ENCODE measurements around the gene CCL8.

The CCL8 gene

DNA sequence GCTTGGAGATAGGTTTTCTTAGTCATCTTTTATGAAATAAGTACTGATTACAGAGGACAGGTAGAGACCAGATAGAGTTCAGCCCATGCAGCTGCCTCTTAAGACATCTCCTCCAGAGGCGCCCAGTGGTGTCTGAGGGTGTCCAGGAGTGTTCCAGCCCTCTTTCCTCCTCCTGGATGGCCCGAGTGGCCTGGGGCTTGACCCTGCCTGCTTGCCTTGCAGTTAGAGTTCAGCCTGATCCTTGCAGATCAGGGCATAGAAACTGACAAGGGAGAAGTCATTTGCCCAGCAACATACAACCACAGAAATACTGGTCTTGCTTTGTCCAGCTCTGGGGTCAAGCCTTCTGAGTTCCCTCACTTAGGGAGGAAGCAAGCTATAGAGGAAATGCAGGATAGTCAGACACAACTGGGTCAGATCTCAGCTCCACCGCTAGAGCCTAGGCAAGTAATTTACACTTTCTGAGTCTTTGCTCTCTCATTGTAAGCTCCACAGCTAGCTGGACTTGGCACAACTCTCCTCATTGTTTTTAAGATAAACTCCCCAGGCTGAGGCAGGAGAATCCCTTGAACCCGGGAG is 47.4 kb downstream of the CCL8 start:
- Histone ChIP-seq H3K9ac (ENCODE audit: low read length) (peak overlapping the region; percentile 59), H3K4me1 (ENCODE audit: low read length) (peaks cover 98% of the 10 kb centered on the region), H3K9me2 (replicated peaks; ENCODE audit: insufficient read depth, low read length) (no peaks in the 10 kb centered on the region), H3K9me3 (replicated peaks; ENCODE audit: insufficient read depth, low read length) (no peaks in the 10 kb centered on the region), H3K27ac (ENCODE audit: low read length) (peak overlapping the region; percentile 87), H2AFZ (ENCODE audit: low read length) (no peak overlapping the region), H3K36me3 (replicated peaks; ENCODE audit: insufficient read depth, low read length) (no peaks in the 10 kb centered on the region), H3K4me3 (ENCODE audit: low read length) (no peak overlapping the region), H3K79me2 (ENCODE audit: low read length) (no peaks in the 10 kb centered on the region), H4K20me1 (ENCODE audit: insufficient read depth, low read length) (no peaks in the 10 kb centered on the region), H3F3A (ENCODE audit: insufficient read depth, low read length) (peaks cover 69% of the 10 kb centered on the region), H3K4me2 (ENCODE audit: low read depth, low read length) (peak overlapping the region; percentile 50; the same call in 1 of the 2 replicates), H3K27me3 (replicated peaks; ENCODE audit: insufficient read depth, low read length) (no peaks in the 10 kb centered on the region)
- DNase-seq = no peak
- TF ChIP-seq EZH2phosphoT487 (IDR thresholded peaks at IDR 0.05; ENCODE audit: low read length) (no peak), EZH2 (optimal IDR thresholded peaks at IDR 0.05; ENCODE audit: low read depth, low read length) (no peak)
- TF ChIP-seq, protein P1, sequence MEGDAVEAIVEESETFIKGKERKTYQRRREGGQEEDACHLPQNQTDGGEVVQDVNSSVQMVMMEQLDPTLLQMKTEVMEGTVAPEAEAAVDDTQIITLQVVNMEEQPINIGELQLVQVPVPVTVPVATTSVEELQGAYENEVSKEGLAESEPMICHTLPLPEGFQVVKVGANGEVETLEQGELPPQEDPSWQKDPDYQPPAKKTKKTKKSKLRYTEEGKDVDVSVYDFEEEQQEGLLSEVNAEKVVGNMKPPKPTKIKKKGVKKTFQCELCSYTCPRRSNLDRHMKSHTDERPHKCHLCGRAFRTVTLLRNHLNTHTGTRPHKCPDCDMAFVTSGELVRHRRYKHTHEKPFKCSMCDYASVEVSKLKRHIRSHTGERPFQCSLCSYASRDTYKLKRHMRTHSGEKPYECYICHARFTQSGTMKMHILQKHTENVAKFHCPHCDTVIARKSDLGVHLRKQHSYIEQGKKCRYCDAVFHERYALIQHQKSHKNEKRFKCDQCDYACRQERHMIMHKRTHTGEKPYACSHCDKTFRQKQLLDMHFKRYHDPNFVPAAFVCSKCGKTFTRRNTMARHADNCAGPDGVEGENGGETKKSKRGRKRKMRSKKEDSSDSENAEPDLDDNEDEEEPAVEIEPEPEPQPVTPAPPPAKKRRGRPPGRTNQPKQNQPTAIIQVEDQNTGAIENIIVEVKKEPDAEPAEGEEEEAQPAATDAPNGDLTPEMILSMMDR (IDR thresholded peaks at IDR 0.05; ENCODE audit: low read length) = no peak

DNA sequence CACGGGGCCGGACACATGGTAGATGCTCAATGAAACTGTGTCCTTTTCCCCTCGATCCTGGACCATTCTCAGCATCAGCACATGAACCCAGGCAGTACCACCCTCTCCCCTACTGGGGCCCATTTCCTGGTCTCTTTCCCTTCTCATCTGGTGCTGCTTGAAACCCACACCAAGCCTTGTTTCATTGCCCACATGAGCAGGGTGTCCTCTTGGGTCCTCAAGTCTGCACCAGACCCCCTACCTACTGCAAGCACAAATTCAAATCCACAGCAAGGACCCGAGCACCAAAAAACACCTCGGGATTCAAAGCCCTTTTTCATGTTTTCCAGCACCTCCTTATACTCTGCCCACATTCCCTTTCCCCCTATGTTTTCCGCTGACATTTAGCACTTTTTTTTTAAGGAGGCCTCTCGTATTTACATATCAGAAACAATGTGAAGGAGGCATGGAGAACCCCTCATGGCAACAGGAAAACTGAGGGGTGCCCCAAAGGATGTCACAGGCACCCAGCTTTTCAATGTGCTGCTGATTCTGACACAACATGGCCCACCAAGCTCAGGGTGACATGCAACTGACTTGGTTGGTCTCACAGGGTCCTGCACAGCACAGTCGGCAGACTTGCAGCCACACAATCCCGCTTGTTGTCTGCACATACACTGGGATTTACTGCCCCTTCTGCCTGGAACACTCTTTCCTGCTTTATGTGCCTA is 48.4 kb downstream of the CCL8 start:
- Histone ChIP-seq H2AFZ (ENCODE audit: low read length) (no peak overlapping the region), H4K20me1 (ENCODE audit: insufficient read depth, low read length) (no peaks in the 10 kb centered on the region), H3K79me2 (ENCODE audit: low read length) (no peaks in the 10 kb centered on the region), H3K4me1 (ENCODE audit: low read length) (peaks cover 98% of the 10 kb centered on the region), H3K36me3 (replicated peaks; ENCODE audit: insufficient read depth, low read length) (no peaks in the 10 kb centered on the region), H3K27ac (ENCODE audit: low read length) (peak overlapping the region; percentile 87; the same call in 1 of the 2 replicates), H3K9ac (ENCODE audit: low read length) (no peak overlapping the region), H3F3A (ENCODE audit: insufficient read depth, low read length) (peaks cover 80% of the 10 kb centered on the region), H3K9me2 (replicated peaks; ENCODE audit: insufficient read depth, low read length) (no peaks in the 10 kb centered on the region), H3K9me3 (replicated peaks; ENCODE audit: insufficient read depth, low read length) (no peaks in the 10 kb centered on the region), H3K4me3 (ENCODE audit: low read length) (no peak overlapping the region), H3K4me2 (ENCODE audit: low read depth, low read length) (no peak overlapping the region), H3K27me3 (replicated peaks; ENCODE audit: insufficient read depth, low read length) (no peaks in the 10 kb centered on the region)
- DNase-seq = no peak
- no peak for TF ChIP-seq EZH2 (optimal IDR thresholded peaks at IDR 0.05; ENCODE audit: low read depth, low read length)

DNA sequence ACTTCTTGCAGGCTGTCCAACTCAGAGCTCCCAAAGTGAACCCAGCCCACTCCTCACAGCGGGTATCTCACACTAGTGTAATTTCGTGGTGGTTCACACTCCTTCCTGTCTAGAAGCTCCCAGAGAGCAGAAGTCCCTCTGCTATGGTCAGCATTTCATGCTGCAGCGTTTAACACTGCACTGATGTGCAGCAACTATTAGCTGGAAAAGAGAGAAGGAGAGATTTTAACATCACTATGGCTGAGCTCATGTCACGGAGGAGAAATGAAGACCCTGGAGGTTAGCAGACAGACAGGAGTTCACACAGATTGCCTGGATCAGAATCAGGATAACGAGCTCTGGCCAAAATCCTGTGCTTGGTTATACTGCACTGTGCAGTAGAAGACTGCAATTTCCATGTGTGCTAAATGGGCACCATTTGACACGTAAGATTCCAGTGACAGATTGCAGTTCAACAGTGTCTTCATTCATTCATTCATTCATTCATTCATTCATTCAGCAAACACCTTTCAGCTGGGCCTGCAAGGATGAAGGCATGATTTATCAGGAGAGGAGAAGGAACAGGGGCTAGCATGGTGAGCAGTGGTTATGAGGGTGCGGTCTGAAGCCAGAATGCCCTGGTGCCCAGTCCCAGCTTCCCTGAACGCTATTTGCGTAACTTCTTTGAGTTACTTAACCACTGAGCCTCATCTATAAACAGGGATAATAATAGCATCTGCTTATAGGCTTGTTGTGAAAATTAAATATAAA is 49.1 kb downstream of the CCL8 start:
- no peak for DNase-seq
- Histone ChIP-seq H4K20me1 (ENCODE audit: insufficient read depth, low read length) (no peaks in the 10 kb centered on the region), H3K4me3 (ENCODE audit: low read length) (no peak overlapping the region), H3K36me3 (replicated peaks; ENCODE audit: insufficient read depth, low read length) (no peaks in the 10 kb centered on the region), H2AFZ (ENCODE audit: low read length) (no peak overlapping the region), H3K79me2 (ENCODE audit: low read length) (no peaks in the 10 kb centered on the region), H3K4me1 (ENCODE audit: low read length) (peaks cover 98% of the 10 kb centered on the region), H3K9me3 (replicated peaks; ENCODE audit: insufficient read depth, low read length) (no peaks in the 10 kb centered on the region), H3K27me3 (replicated peaks; ENCODE audit: insufficient read depth, low read length) (no peaks in the 10 kb centered on the region), H3K9ac (ENCODE audit: low read length) (no peak overlapping the region), H3K27ac (ENCODE audit: low read length) (peak overlapping the region; percentile 96; the same call in 1 of the 2 replicates), H3K4me2 (ENCODE audit: low read depth, low read length) (no peak overlapping the region), H3F3A (ENCODE audit: insufficient read depth, low read length) (peaks cover 85% of the 10 kb centered on the region), H3K9me2 (replicated peaks; ENCODE audit: insufficient read depth, low read length) (no peaks in the 10 kb centered on the region)
- TF ChIP-seq EZH2phosphoT487 (IDR thresholded peaks at IDR 0.05; ENCODE audit: low read length) = no peak
- TF ChIP-seq, protein P1 (IDR thresholded peaks at IDR 0.05; ENCODE audit: low read length) = no peak
- TF ChIP-seq EZH2 (optimal IDR thresholded peaks at IDR 0.05; ENCODE audit: low read depth, low read length) = no peak

Measured in MM.1S (cell line).